ENCODE measurements around the gene USP35.

The USP35 gene

DNA sequence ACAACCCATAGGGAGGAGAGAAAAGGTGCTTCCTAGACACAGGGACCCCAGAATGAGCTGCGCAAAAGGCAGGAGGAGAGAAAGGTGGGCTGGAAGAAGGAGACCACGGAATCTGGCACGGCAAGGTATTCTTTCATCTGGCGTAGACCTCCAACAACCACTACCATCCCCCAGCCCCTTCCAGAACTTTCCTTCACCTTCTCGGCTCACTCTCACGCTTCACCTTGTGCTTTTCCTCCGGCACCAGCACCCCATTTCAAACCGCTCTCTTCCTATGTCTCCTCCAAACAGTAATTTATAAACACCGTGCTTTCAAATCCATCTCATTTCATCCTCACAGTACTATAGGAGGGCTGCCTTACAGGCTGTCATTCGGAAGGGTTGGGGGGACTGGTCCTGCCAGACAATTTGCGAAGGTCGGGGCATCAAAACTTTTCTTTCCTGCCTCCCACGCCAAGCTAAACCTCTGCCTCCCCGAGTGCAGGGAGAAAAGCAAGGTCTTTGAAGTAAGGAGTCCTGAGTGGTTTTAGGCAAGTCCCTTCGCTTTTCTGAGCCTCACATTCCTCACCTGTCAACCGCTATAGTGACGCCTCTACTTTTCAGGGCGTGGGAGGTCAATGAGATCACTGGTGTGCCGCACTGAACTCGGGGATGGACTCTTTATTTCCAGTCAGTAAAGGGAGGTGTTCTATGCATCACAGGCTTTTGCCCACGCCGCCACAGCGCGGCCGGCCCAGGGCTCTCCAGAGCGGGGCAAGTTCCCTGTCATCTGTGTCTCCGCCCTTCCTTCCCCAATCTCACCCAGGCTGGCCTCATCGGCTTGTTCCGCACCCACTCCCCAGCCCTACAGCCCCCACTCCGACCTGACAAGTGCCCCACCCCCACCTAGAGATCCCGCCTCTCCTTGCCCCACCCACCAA is 1.1 kb upstream of the USP35 start:
- TF ChIP-seq, protein P1, sequence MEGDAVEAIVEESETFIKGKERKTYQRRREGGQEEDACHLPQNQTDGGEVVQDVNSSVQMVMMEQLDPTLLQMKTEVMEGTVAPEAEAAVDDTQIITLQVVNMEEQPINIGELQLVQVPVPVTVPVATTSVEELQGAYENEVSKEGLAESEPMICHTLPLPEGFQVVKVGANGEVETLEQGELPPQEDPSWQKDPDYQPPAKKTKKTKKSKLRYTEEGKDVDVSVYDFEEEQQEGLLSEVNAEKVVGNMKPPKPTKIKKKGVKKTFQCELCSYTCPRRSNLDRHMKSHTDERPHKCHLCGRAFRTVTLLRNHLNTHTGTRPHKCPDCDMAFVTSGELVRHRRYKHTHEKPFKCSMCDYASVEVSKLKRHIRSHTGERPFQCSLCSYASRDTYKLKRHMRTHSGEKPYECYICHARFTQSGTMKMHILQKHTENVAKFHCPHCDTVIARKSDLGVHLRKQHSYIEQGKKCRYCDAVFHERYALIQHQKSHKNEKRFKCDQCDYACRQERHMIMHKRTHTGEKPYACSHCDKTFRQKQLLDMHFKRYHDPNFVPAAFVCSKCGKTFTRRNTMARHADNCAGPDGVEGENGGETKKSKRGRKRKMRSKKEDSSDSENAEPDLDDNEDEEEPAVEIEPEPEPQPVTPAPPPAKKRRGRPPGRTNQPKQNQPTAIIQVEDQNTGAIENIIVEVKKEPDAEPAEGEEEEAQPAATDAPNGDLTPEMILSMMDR (IDR thresholded peaks at IDR 0.05; ENCODE audit: low read depth, low read length) = no peak
- H3K36me3 ChIP-seq = no peaks in the 10 kb centered on the region
- no peak for DNase-seq
- peak overlapping the region; percentile 47 for H3K27ac ChIP-seq
- H3K9me3 ChIP-seq (ENCODE audit: severe bottlenecking) = no peaks in the 10 kb centered on the region
- H3K27me3 ChIP-seq (ENCODE audit: insufficient read depth, low read depth, severe bottlenecking) = no peaks in the 10 kb centered on the region
- peak overlapping the region; percentile 83 for H3K4me3 ChIP-seq (ENCODE audit: low read depth, low read length)

DNA sequence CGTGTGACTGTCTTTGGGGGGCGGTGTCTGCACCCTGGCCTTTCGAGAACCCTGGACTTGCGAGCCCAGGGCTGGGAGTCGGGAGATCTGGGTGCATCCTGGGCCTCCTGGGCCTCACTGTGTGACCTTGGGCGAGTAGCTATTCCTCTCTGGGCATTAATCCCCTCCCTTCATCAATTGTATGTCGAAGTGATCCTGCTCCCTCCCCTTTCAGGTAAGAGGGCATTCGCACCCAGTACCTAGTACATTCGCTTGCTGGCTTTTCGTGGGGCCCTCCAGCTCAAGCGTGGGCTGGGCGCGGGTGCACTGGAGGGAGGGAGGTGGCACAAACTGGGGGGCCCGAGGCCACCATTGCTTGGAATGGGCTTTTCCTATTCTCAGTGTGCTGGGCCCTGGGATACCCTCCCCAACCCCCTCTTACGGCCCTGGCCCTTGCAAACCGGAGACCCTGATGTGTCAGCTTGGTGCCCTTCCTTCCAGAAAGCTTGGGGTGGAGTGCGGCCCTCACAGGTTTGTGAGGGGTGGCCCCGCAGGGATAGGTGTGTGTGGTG is 530 bp downstream of the USP35 start:
- Histone ChIP-seq H3K27ac (peak overlapping the region; percentile 66), H3K4me3 (ENCODE audit: low read depth, low read length) (peak overlapping the region; percentile 83), H3K27me3 (ENCODE audit: insufficient read depth, low read depth, severe bottlenecking) (no peaks in the 10 kb centered on the region), H3K9me3 (ENCODE audit: severe bottlenecking) (no peaks in the 10 kb centered on the region), H3K36me3 (peaks cover 6% of the 10 kb centered on the region; the same call in 1 of the 2 replicates)
- DNase-seq = no peak
- TF ChIP-seq, protein P1 (IDR thresholded peaks at IDR 0.05; ENCODE audit: low read depth, low read length) = no peak

DNA sequence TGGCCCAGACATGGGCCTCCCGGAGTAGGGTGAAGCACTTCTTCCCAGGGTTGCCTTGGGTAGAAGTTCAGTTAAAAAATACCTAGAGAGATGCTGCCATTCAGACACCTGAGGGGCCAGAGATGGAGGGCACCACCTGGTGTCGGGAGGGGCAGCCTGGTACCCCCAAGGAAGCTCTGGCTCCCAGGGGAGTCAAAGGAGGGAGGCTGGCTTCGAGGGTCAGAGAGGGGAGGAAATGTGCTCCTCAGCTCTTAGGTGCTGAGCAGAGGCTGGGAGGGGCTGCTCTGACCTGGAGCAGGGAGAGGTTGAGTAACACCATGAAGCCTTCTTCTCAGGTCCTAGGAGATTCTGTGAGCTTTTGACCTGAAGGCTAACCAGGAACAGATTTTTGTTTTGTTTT is 1.1 kb downstream of the USP35 start:
- TF ChIP-seq, protein P1 (IDR thresholded peaks at IDR 0.05; ENCODE audit: low read depth, low read length) = no peak
- Histone ChIP-seq H3K36me3 (peaks cover 6% of the 10 kb centered on the region; the same call in 1 of the 2 replicates), H3K27ac (no peak overlapping the region), H3K4me3 (ENCODE audit: low read depth, low read length) (no peak overlapping the region), H3K27me3 (ENCODE audit: insufficient read depth, low read depth, severe bottlenecking) (no peaks in the 10 kb centered on the region), H3K9me3 (ENCODE audit: severe bottlenecking) (no peaks in the 10 kb centered on the region)
- DNase-seq = no peak

DNA sequence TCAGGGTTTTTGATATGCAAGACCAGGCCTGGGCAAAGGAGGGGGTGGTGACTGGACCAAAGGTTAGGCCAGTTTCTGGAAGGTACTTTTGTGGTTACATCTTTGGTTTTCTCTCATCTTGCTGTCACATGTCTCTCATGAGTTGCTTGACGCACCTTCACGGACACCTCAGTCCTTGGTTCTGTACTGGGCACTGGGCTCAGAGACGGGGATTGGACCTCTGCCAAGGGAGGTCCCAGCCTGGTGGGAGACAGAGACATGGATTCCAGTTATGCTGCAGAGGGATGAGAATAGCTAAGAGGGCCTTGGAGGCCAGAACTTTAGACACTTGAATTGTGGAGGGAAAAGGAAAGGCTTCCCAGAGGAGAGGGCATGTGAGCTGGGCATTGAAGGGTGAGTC is 1.7 kb downstream of the USP35 start:
- no peaks in the 10 kb centered on the region for H3K27me3 ChIP-seq (ENCODE audit: insufficient read depth, low read depth, severe bottlenecking)
- H3K9me3 ChIP-seq (ENCODE audit: severe bottlenecking) = no peaks in the 10 kb centered on the region
- DNase-seq = no peak
- H3K36me3 ChIP-seq = peaks cover 6% of the 10 kb centered on the region; the same call in 1 of the 2 replicates
- TF ChIP-seq, protein P1 (IDR thresholded peaks at IDR 0.05; ENCODE audit: low read depth, low read length) = no peak
- H3K27ac ChIP-seq = no peak overlapping the region
- no peak overlapping the region for H3K4me3 ChIP-seq (ENCODE audit: low read depth, low read length)

DNA sequence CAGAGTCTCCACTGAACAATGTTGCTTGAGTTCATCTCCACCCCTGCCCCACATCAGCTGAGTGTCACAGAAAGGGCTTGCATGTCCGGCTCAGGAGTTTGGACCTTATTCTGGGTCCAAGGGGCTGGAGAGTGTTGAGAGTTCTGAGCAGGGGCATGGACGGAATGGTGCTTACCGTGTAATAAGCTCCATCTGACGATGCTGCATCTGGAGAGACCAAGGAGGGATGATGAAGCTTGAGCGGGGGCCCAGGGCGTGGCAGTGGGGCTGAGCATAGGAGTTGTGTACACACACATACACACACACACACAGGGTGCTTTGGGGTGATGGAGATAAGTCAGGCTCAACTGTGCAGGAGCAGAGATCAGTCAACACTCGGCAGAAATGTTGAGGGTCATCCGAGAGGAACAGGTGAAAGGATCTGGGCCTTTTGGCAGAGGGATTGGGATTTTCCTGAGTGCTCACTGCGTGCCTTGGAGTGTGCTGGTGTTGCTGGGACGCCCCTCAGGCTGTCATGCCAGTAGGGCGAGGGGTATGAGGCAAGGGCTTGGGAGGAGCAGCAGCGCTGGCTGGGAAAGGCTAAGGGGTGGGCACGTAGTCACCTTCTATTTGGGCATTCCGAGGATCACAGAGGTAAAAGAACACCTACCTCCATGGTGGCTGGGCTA is 2.3 kb downstream of the USP35 start:
- Histone ChIP-seq H3K27ac (no peak overlapping the region), H3K27me3 (ENCODE audit: insufficient read depth, low read depth, severe bottlenecking) (no peaks in the 10 kb centered on the region), H3K36me3 (peaks cover 6% of the 10 kb centered on the region; the same call in 1 of the 2 replicates), H3K4me3 (ENCODE audit: low read depth, low read length) (no peak overlapping the region), H3K9me3 (ENCODE audit: severe bottlenecking) (no peaks in the 10 kb centered on the region)
- no peak for DNase-seq
- TF ChIP-seq, protein P1 (IDR thresholded peaks at IDR 0.05; ENCODE audit: low read depth, low read length) = no peak
